AG09309 (cell line): ENCODE results near the gene KRTAP5-6.

ENCODE experiments used
- DNase-seq: peaks from one replicate; pipeline ENCODE4 v3.0.0-alpha.2; 2010; ENCODE audit warnings: low read depth
- H3K4me3 ChIP-seq: 2 replicates; pipeline ENCODE4 v1.5.1; 2011; ENCODE audit warnings: mild to moderate bottlenecking, low read depth, low read length, moderate library complexity; ENCODE audit not compliant: control insufficient read depth
- CTCF ChIP-seq: IDR thresholded peaks from 2 replicates; pipeline ENCODE4 v1.5.1; 2011; ENCODE audit warnings: mild to moderate bottlenecking, low read depth, low read length, inconsistent platforms; ENCODE audit not compliant: insufficient read depth, control insufficient read depth; ENCODE audit errors: missing control alignments

Gene KRTAP5-6

GRCh38 chr11:1728931-1729691, 32.1 kb downstream of the KRTAP5-6 start:
- TF ChIP-seq CTCF: no peak
- DNase-seq: no peak
- no peak overlapping the region for H3K4me3 ChIP-seq

- TF ChIP-seq CTCF: no peak
- H3K4me3 ChIP-seq: no peak overlapping the region
Measured at GRCh38 chr11:1729692-1730011, 32.7 kb downstream of the KRTAP5-6 start.

DNA sequence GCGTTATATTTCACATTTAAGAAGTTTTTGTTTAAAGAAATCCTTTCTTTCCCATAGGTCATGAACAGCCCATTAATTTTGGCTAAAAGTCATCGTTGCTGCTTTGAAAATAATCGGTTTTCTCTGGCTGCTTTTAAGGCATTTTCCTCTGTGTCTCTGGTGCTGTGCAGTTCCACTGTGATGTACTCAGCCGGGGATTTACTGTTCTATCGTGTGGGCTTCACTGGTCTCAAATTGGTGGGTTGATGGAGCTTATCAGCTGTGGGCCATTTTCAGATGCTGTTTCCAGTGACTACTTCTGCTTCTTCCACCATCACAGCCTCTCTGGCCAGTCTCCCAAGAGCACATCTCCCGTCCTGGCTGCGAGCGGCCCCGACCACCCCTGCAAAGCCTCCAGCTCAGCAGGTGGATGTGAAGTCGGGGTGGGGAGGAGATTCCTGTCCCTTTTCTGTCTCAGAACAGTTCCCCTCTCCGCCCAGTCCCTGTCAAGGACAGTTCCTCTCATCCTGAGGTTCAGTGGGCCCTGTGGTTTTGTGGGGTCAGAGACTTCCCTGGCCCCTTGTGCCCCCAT, 33.1 kb downstream of the KRTAP5-6 start:
- DNase-seq: no peak
- no peak overlapping the region for H3K4me3 ChIP-seq
- no peak for TF ChIP-seq CTCF

More at GRCh38 chr11:1729692-1730011, 32.7 kb downstream of the KRTAP5-6 start:
- DNase-seq: no peak

- H3K4me3 ChIP-seq: no peak overlapping the region
- TF ChIP-seq CTCF: no peak
- no peak for DNase-seq
Measured at GRCh38 chr11:1731451-1732059, 34.6 kb downstream of the KRTAP5-6 start.

- H3K4me3 ChIP-seq: no peak overlapping the region
- TF ChIP-seq CTCF: no peak
- DNase-seq: no peak
Measured at GRCh38 chr11:1732418-1733008, 35.5 kb downstream of the KRTAP5-6 start.

GRCh38 chr11:1733009-1733715, 36.2 kb downstream of the KRTAP5-6 start:
- no peak for TF ChIP-seq CTCF
- no peak overlapping the region for H3K4me3 ChIP-seq
- no peak for DNase-seq
